Measurements from ENCODE around the gene CGNL1. TPM values are rescaled to one million over a fixed set of nuclear protein-coding genes. Genes with fewer than 3 reads are reported as not detected.

Gene CGNL1
- total RNA-seq, 1 donor from 2014 or later: 5.4 TPM

GRCh38 chr15:57594479-57594878 is 218.2 kb downstream of the CGNL1 start:
- peaks cover 13% of the 10 kb centered on the region for H3K4me1 Mint-ChIP-seq (ENCODE audit: low read depth, unreplicated experiment)
- no peak overlapping the region for H3K4me3 Mint-ChIP-seq (ENCODE audit: unreplicated experiment)
- H3K27ac Mint-ChIP-seq (ENCODE audit: unreplicated experiment): no peak overlapping the region
- DNase-seq: no peak
- peaks cover 5% of the 10 kb centered on the region for H3K27me3 Mint-ChIP-seq (ENCODE audit: unreplicated experiment)
- H3K9me3 Mint-ChIP-seq (ENCODE audit: unreplicated experiment): peaks cover 2% of the 10 kb centered on the region
- no peak for TF ChIP-seq CTCF (IDR thresholded peaks at IDR 0.05; ENCODE audit: partially characterized antibody, unreplicated experiment)
- peaks cover 8% of the 10 kb centered on the region for H3K36me3 Mint-ChIP-seq (ENCODE audit: unreplicated experiment)

GRCh38 chr15:57595011-57595866 is 218.9 kb downstream of the CGNL1 start:
- Mint-ChIP-seq H3K36me3 (ENCODE audit: unreplicated experiment) (peaks cover under 1% of the 10 kb centered on the region), H3K27me3 (ENCODE audit: unreplicated experiment) (peaks cover 5% of the 10 kb centered on the region), H3K9me3 (ENCODE audit: unreplicated experiment) (no peaks in the 10 kb centered on the region), H3K4me1 (ENCODE audit: low read depth, unreplicated experiment) (peaks cover 14% of the 10 kb centered on the region), H3K27ac (ENCODE audit: unreplicated experiment) (no peak overlapping the region), H3K4me3 (ENCODE audit: unreplicated experiment) (no peak overlapping the region)
- TF ChIP-seq CTCF (IDR thresholded peaks at IDR 0.05; ENCODE audit: partially characterized antibody, unreplicated experiment): no peak
- no peak for DNase-seq

DNA sequence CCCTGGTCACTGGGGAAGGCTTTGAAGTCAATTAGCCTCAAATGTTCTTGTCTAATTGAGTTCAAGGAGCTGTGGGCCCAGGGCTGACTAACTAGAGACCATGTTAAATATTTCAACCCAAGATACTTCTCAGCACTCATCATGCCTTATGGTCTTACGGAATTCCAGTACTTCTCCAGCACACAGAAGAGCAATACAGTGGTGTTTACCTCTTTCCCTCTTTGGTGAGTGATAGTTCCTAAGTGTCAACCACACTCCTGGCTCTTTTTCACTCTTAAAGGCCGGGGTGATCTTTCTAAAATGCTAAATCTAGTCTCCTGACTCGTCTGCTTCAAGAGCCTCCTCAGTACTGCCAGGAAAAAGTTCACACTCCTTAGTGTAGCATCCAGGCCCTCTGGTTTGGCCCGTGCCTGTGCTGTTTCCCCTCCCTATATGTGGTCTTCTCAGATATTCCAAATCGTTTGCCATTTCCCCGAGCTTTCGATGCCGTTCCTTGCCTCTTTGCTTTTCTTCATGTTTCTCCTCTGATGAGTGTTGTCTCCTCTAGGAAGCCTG is 220.1 kb downstream of the CGNL1 start:
- H3K9me3 Mint-ChIP-seq (ENCODE audit: unreplicated experiment): no peaks in the 10 kb centered on the region
- peaks cover 14% of the 10 kb centered on the region for H3K4me1 Mint-ChIP-seq (ENCODE audit: low read depth, unreplicated experiment)
- H3K27me3 Mint-ChIP-seq (ENCODE audit: unreplicated experiment): peaks cover 5% of the 10 kb centered on the region
- peak overlapping the region; percentile 21 for H3K4me3 Mint-ChIP-seq (ENCODE audit: unreplicated experiment)
- H3K27ac Mint-ChIP-seq (ENCODE audit: unreplicated experiment): no peak overlapping the region
- DNase-seq: no peak
- no peaks in the 10 kb centered on the region for H3K36me3 Mint-ChIP-seq (ENCODE audit: unreplicated experiment)
- no peak for TF ChIP-seq CTCF (IDR thresholded peaks at IDR 0.05; ENCODE audit: partially characterized antibody, unreplicated experiment)

DNA sequence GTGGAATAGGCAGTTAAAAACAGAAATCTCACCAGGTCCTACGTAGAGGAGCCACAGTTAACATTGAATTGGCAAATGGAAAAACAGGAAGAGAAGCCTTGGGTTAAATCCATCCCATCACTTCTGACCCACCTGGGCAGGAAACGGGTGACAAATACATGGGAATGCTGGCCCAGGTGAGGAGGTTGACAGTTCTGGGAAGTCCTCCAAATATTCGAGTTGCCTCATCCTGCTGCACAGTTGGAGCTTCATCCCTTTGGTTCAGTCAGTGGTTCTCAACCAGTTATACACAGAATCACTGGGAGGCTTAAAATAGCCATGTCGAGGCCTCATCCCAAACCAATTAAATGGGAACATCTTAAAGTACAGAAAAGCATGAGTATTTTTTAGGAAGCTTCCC is 220.7 kb downstream of the CGNL1 start:
- no peaks in the 10 kb centered on the region for H3K36me3 Mint-ChIP-seq (ENCODE audit: unreplicated experiment)
- H3K27me3 Mint-ChIP-seq (ENCODE audit: unreplicated experiment): peaks cover 5% of the 10 kb centered on the region
- no peak for TF ChIP-seq CTCF (IDR thresholded peaks at IDR 0.05; ENCODE audit: partially characterized antibody, unreplicated experiment)
- no peak for DNase-seq
- no peaks in the 10 kb centered on the region for H3K9me3 Mint-ChIP-seq (ENCODE audit: unreplicated experiment)
- peak overlapping the region; percentile 21 for H3K4me3 Mint-ChIP-seq (ENCODE audit: unreplicated experiment)
- no peak overlapping the region for H3K27ac Mint-ChIP-seq (ENCODE audit: unreplicated experiment)
- H3K4me1 Mint-ChIP-seq (ENCODE audit: low read depth, unreplicated experiment): peaks cover 14% of the 10 kb centered on the region

GRCh38 chr15:57597431-57597830 is 221.1 kb downstream of the CGNL1 start:
- H3K4me1 Mint-ChIP-seq (ENCODE audit: low read depth, unreplicated experiment): peaks cover 14% of the 10 kb centered on the region
- no peaks in the 10 kb centered on the region for H3K36me3 Mint-ChIP-seq (ENCODE audit: unreplicated experiment)
- no peak overlapping the region for H3K27ac Mint-ChIP-seq (ENCODE audit: unreplicated experiment)
- no peak for TF ChIP-seq CTCF (IDR thresholded peaks at IDR 0.05; ENCODE audit: partially characterized antibody, unreplicated experiment)
- no peak for DNase-seq
- H3K27me3 Mint-ChIP-seq (ENCODE audit: unreplicated experiment): peaks cover 4% of the 10 kb centered on the region
- no peaks in the 10 kb centered on the region for H3K9me3 Mint-ChIP-seq (ENCODE audit: unreplicated experiment)
- no peak overlapping the region for H3K4me3 Mint-ChIP-seq (ENCODE audit: unreplicated experiment)

All from glutamatergic neuron (in vitro differentiated cells).